OCI-LY7 (cell line): Measurements from ENCODE around the gene APBB2.

Experiments
- EZH2phosphoT487 ChIP-seq: fragments of 200-600 bp; sonication (generic); IDR thresholded peaks from 2 replicates; pipeline ENCODE4 v1.6.1; 2018; ENCODE audit warnings: low read depth, borderline replicate concordance, mild to moderate bottlenecking, mixed run types, antibody characterized with exemption, low read length, moderate library complexity, mixed read lengths
- TF ChIP-seq, protein P1 (sequence below): fragments of 200-600 bp; sonication (generic); conservative IDR thresholded peaks from 2 replicates; pipeline ENCODE4 v1.5.1; 2014; ENCODE audit warnings: mild to moderate bottlenecking, antibody characterized with exemption, low read length, moderate library complexity, mixed read lengths

DNA sequence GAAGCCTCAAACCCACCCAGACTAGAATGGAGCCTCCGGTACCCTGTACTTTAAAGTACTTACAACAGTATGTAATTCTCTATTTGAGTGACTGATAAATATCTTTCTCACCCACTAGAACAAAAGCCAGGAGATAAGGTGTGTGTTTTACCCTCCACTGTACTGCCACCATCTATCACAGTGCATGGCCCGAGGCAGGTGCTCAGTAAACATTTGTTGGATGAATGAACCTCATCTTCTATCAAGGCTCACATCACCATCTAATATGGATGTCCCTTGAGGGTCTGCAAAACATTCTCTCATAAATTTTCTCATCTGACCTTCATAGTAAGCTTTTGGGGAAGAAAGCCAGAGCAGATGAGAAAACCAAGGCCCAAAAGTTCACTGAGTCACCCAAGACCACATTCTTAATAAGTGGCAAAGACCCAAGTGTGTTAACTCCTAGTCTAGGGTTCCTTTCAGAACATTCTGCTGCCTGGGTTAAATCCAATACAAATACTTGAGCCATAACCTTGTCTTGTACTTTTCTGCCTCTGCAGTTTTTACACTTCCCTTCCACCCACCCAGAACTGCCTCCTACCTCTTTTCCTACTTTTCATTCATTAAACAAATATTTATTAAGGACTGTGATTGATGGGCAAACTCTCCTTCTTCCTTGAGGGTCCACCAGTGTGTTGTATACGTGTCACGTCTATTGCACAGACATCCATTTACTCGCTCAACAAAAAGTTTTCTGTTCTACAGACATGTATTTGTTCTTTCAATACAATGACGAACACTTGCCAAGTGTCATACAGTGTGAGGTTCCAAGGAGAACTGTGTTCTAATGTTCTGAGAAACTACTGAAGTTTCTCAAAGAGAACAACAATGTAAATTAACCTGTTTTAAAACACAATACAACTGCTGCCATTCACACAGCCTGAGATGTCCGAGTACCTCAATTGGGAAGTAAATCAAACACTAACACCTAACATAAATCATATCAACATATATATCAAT is 35.7 kb downstream of the APBB2 start:
- TF ChIP-seq, protein P1, sequence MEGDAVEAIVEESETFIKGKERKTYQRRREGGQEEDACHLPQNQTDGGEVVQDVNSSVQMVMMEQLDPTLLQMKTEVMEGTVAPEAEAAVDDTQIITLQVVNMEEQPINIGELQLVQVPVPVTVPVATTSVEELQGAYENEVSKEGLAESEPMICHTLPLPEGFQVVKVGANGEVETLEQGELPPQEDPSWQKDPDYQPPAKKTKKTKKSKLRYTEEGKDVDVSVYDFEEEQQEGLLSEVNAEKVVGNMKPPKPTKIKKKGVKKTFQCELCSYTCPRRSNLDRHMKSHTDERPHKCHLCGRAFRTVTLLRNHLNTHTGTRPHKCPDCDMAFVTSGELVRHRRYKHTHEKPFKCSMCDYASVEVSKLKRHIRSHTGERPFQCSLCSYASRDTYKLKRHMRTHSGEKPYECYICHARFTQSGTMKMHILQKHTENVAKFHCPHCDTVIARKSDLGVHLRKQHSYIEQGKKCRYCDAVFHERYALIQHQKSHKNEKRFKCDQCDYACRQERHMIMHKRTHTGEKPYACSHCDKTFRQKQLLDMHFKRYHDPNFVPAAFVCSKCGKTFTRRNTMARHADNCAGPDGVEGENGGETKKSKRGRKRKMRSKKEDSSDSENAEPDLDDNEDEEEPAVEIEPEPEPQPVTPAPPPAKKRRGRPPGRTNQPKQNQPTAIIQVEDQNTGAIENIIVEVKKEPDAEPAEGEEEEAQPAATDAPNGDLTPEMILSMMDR = no peak
- TF ChIP-seq EZH2phosphoT487 = no peak
